Stimulated activated CD4-positive, alpha-beta T cell treated with anti-CD3 and anti-CD28 coated beads, Interleukin-1b, Interleukin-23, amount 100 ng/mL, for 48 hours (primary cell): ENCODE measurements around the gene KLF5.

Experiments used
- DNase-seq: peaks from one replicate; pipeline ENCODE4 v3.0.0-alpha.2; 2020

KLF5 gene

GRCh38 chr13:73060251-73061160 lies 1.7 kb downstream of the KLF5 start:
- DNase-seq, result no peak

DNA sequence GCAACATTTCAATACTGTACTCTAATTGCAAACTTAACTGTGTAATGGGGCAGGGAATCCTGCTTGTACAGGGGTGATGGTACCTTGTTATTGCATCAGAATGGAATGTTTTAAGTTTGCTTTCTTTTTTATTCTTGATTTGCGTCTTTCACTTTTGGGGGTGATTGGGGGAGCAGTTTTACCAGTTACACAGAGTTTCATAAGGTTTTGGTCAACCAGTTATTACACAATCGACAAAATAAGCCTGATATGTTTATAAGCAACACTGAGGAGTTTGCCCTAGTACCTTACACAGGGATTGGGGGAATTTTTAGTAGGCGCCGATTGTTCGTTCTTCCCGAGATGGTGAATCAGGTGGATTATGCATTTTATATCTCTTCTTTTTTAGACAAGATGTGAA lies 2.7 kb downstream of the KLF5 start:
- DNase-seq, result no peak

- no peak for DNase-seq
Observed at GRCh38 chr13:73061876-73062275, 3.1 kb downstream of the KLF5 start.

DNA sequence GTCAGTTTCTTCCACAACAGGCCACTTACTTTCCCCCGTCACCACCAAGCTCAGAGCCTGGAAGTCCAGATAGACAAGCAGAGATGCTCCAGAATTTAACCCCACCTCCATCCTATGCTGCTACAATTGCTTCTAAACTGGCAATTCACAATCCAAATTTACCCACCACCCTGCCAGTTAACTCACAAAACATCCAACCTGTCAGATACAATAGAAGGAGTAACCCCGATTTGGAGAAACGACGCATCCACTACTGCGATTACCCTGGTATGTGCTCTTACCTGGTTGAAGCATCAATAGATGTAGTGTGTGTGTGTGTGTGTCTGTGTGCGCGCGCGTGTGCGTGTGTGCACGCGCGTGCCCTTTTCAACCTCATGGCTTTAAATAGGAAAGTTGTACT lies 3.7 kb downstream of the KLF5 start:
- DNase-seq, result no peak

- DNase-seq, result no peak
Observed at GRCh38 chr13:73063166-73063565, 4.4 kb downstream of the KLF5 start.

- DNase-seq, result no peak
Observed at GRCh38 chr13:73065036-73065435, 6.2 kb downstream of the KLF5 start.

DNA sequence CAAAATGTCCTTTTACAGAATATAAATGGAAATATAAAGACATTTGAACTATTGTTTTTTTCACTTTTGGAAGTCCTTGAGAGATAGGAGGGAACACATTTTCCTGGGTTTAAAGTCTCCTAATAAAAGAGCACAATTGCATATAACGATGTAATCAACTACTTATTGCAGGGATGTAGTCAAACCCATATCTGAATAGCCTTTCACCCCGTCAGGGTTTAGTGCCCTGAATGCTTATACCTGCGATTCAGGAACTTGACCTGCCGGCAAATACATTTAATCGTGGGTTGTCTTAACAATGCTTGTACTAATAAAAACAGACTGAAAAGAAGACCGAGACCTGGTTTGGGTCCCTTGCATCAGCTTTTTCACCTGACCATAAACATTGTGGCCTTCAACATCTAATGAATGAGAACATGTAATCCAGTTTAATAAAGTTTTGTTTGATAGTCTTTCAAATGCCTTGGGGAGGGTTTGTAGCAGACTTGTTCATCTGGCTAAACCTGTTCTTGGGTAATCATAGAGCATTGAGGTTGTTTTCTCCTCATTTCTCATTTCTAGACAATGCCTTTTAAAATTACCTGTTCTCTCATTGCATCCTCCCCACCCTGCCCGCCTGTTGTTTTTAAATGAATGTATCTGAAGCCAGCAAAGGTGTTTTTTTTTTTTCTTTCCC lies 7.0 kb downstream of the KLF5 start:
- no peak for DNase-seq

DNA sequence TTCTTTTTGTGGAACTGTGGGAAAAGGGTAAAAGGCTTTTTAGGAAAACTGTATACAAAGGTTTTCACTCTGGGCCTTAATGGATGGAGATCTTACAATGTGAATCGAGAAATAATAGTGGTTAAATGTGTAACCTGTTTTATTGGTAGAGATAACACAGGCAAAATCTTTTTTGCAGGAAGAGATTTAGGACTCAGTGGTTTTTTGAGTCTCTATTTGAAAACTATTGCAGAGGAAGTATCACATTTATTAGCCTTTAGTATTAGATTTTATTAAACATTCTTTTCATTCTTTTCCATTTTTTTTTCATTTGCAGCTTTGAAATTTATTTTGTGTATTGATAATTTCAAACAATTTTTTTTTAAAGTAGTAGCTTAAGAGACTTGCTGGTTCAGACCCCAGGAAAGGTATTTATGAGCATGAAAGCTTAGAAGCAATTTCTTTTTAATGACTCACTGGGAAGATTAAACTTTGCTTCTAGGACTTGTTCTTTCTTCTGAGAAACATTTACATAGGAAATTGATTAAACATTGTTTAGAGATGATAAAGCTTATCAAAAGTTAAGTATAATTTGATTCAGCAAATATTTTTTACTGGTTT lies 10.5 kb downstream of the KLF5 start:
- no peak for DNase-seq

GRCh38 chr13:73070451-73071098 lies 11.8 kb downstream of the KLF5 start:
- no peak for DNase-seq

DNA sequence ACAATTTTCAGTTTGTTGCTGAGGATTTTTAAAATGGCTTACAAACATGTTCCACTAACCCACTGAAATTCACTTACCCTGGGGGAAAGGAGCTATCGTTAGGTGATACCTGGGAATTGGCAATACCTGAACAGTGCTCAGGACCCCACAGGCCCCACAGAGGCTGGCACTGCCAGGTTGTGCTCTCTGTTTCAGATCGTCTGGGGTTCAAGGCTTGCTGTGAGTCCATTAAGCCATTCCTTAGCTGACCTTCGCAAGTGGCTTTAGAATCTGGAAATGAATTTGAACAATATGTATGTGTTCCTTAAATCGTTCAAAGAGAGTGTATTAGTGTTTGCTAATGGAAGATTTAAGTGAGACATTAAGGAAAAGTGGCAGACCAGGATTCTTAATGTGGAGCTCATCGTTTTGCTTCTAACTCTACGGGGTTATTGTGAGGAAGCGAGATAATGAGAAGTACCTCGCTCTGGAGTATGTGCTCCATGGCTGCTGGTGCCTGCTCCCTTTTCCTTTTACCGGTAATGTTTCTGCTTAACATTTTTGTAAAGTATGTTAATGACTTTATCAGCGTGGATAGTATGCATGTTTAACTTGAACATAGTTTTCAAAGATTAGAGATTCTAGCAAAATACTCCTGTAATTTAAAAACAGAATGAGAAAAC lies 13.6 kb downstream of the KLF5 start:
- no peak for DNase-seq

GRCh38 chr13:73073050-73073449 lies 14.2 kb downstream of the KLF5 start:
- DNase-seq, result no peak

- DNase-seq, result no peak
Observed at GRCh38 chr13:73074014-73074413, 15.2 kb downstream of the KLF5 start.

DNA sequence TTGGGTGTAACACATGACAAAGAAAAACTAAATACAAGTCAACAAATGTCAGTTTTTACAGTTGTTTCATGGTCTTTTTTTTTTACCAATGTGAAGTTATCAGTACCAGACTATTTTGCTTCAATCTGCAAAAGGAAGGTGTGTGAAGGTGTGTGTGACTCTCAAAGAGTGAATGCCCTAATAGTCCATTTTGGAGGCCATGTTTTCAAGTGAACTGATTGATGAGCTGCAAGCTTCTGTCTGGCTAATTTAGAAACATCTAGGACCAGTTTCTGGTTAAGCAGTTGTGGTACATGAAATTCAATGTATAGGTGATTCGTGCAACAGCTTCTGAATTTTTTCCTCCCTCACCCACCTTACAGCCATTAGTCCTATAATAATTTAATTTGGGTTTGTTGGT lies 16.1 kb downstream of the KLF5 start:
- no peak for DNase-seq

GRCh38 chr13:73075546-73075945 lies 16.7 kb downstream of the KLF5 start:
- DNase-seq, result no peak

GRCh38 chr13:73075954-73076353 lies 17.1 kb downstream of the KLF5 start:
- no peak for DNase-seq

- no peak for DNase-seq
Observed at GRCh38 chr13:73077865-73078264, 19.1 kb downstream of the KLF5 start.

DNA sequence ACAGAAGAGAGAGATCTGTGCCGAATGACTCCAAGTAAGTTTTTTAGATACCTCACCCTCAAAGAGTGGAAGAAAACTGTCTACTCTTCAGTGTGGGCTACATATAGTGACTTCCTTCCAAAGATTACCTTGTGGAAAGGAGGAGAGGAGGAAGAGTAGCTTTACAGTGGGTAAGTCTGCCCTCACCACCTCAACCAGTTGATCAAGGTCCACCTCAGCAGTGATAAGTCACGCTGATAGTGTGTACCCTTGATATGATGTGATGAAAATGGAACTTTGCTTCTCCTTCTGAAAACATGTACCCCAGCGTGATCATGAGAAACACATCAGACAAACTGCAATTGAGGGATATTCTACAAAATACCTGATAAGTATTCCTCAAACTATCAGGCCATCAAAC lies 20.6 kb downstream of the KLF5 start:
- DNase-seq, result no peak

GRCh38 chr13:73081256-73081915 lies 22.6 kb downstream of the KLF5 start:
- no peak for DNase-seq

DNA sequence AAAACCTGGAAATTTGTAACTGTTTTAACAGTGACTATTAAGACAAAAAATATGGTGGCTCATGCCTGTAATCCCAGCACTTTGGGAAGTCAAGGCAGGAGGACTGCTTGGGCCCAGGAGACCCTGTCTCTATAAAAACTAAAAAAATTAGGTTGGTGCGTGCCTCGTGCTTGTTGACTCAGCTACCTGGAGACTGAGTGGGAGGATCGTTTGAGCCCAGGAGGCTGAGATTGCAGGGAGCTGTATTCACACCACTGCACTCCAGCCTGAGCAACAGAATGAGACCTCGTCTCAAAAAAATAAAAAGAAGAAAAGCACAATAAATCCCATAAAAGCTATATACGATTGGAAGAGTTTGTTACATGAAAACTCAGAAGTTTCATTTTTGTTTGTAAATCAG lies 23.7 kb downstream of the KLF5 start:
- no peak for DNase-seq

GRCh38 chr13:73082895-73083294 lies 24.1 kb downstream of the KLF5 start:
- DNase-seq, result no peak

DNA sequence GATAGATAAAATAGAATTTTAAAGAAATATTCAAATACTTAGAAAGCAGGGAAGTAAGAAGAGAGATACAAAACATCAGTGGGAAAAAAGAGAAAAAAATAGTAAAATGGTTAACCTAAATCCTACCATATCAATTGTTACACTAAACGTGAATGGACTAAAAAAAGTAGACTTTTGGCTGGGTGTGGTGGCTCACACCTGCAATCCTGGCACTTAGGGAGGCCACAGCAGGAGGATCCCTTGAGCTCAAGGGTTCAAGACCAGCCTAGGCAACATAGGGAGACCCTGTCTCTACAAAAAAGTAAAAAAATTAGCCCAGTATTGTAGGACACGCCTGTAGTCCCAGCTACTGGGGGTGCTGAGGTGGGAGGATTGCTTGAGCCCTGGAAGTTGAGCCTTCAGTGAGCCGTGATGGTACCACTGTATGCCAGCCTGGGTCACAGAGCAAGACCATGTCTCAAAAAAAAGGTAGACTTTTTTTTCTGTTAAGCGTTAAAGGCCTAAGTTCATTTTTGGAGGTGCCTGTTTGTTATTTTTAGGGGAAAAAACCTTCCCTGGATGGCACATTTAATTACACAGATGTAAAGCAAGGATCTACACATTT lies 29.6 kb downstream of the KLF5 start:
- no peak for DNase-seq

DNA sequence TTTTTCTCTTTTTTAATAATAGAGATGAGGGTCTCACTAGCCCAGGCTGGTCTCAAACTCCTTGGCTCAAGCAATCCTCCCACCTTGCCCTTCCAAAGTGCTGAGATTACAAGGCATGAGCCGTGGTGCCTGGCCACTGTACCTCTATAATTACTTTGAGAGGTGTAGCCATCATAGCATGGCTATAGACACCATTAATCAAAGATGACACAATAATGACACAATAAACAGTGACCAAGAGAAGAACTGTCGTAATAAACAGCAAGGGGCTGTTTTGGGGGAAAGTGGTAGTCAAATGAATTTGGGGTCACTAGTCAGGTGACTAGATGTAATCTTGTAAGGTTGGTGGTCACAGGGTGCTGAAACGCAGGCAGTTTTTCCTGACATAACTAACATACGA lies 30.4 kb downstream of the KLF5 start:
- DNase-seq, result no peak
